DMS79 (cell line): ENCODE measurements around the gene VPS37C.
A peak's percentile ranks its signal among the peaks of the same experiment; 100 is the strongest.

Source experiments
- DNase-seq: peaks from one replicate; lab custom pipeline; 2025; lab: John Stamatoyannopoulos, UW

VPS37C gene

GRCh38 chr11:61154528-61154927, 6.7 kb downstream of the VPS37C start:
- DNase-seq, result no peak

GRCh38 chr11:61153593-61154095, 7.6 kb downstream of the VPS37C start:
- DNase-seq, result no peak

DNA sequence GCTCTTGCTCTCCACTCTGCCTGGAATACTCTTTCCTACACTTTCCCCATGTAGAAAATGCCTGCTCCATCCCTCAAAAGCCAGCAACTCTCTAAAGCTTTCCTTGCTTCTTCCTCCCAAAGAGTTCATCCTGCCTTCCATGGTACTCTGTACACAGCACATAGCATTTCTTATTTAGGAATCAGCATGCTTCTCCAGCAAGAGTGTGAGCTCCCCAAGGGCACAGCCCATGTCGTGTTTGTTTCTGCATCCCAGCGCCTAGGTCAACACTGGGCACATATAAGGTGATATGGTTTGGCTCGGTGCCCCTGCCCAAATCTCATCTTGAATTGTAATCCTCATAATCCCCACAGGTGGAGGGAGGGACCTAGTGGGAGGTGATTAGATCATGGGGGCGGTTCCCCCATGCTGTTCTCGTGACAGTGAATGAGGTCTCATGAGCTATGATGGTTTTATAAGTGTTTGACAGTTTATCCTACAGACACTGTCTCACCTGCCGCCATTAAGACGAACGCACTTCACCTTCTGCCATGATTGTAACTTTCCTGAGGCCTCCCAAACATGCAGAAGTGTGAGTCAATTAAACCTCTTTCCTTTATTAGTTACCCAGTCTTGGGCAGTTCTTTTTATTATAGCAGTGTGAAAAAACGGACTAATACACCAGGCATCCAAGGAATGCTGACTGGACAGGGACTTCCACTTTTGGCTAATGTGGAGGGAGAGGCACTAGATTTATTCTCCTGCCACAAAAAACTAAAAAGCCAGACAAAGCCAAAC, 8.2 kb downstream of the VPS37C start:
- DNase-seq, result no peak

GRCh38 chr11:61151545-61152252, 9.5 kb downstream of the VPS37C start:
- no peak for DNase-seq

GRCh38 chr11:61150706-61151544, 10.3 kb downstream of the VPS37C start:
- no peak for DNase-seq

GRCh38 chr11:61149624-61150615, 11.3 kb downstream of the VPS37C start:
- no peak for DNase-seq

DNA sequence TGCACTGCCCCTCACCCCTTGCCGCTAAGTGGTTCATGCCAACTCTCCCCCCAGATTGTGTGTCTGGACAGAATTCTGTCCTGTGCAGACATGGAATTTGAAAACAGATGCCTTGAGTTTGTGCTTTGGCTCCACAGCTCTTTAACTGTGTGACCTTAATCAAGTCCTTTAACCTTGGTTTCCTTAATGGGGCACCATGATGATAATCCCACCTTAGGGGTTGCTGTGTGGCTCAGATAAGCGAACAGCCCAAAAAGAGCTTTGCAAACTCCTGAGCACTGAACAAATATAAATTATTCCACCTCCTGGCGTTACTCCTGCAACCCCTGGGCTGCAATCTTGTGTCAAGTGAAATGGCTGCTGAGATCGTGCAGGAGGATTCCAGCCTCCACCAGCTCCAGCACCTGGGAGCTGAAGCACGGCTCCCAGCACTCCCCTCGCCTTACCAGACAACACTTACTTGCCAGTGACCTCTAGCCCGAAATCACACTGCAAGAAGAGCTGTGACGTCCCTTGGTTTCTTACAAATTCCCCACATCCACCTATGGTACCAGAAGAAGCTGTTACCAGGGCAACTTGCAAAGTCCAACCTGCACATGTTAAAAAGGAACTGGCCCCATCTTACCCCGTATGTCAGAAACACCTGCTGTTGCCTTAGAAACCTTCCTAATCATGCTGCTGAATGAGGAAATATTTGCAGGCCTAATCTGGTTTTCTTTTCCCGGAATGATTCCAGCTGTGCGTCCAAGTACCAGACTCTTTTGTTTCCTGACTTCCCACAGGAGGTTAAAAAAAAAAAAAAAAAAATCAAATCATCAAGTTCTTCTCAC, 13.2 kb downstream of the VPS37C start:
- peak; percentile 53 for DNase-seq

DNA sequence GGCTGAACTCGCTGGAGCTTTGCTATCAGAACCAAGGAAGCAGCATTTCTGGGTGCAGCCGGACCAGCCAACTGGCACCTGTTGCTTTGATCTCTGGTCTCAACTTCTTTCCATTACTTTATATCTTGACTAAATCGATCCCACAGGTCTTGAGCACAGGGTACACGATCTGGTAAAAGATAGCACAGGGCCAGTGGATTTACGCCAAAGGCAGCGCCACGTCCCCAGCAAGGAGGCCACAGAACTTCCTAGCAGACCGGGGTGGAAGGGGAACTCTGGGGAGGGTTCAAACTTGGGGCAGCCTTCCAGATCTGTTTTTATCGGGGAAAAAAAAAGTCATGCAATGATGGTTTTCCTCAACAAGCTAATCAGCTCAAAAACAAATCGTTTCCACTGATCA, 14.0 kb downstream of the VPS37C start:
- DNase-seq, result no peak

DNA sequence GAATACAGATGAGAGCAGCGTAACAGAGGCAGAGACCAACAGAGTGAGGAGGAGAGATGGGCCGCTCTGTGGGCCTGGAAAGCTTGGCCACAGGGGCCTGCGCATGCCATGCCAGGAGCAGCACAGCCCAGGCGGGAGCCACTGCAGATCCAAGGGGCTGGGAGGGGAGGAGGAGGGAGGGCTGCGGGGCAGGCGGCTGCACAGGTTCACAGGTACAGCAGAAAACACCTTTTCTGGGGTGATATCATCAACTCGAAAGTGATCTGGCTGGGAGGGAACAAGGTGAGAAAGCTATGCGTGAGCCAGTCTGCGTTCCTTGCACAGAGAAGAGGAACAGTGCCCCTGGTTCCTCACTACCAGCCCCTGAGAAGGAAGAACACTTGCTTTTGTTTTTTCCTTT, 14.8 kb downstream of the VPS37C start:
- no peak for DNase-seq

DNA sequence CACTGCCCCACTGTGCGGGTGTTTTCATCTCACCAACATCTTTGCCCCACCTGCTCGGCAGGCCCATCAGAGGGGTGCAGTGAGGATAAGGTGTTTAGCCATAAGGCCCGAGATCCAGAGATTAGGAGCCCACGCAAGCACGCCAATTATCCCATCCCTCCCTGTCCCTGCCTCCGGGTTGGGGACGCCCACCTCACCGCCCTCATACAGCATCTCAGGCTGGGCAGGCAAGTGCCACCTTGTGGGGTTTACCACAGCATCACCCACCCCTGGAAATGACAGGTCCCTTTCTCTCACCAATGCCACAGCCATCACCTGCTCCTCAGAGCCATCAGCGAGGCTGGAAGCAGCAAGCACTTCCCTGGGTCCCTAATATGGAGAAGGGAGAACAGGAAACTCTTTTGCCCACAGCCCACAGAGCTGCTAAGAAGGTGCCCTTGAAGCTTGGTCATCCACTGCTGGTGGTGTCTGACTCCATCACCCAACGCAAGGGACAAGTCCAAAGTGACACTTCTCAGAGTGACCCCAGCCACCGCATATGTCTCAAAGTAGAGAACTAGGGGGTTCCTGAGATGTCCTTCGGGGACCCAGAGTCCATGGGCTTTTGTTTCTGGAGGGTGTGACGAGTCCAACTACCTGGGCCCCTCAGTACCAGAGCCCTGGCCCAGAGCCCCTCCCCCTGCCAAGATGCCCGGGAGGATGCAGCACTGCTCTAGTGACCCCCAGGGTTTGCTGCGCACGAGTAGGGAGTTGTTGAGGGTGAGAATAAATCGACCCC, 15.8 kb downstream of the VPS37C start:
- DNase-seq, result no peak

DNA sequence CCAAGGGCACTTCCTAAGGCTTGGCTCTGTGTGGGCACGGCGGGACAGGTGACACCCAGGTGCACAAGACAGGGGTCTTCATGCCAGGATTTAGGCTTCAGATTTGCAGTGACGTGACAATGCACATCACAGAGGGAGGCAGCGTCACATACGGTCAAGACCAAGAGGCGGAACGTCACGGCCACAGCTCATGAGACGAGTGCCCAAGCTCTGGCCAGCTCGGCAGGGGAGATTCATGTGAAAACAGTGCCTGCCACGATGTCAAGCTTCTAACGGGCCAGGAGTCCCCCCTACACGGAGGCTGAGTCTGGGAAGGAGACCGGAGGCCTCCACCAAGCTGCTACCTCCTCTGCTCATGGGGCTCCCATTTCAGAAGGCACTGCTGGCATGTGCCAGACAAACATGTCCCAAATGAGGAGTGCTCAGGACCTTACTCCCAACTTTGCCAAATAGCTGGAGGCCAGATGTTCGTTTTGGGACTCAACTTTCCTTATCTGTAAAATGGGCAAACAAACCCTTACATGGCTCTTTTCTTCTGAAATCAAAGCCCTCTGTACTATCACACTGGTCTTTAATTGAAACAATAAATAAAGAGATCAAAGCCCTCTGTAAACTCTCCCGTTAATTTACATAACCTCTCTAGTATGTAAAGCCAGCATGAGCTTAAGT, 16.6 kb downstream of the VPS37C start:
- no peak for DNase-seq

- no peak for DNase-seq
Observed at GRCh38 chr11:61142424-61142823, 18.8 kb downstream of the VPS37C start.

GRCh38 chr11:61141601-61142028, 19.6 kb downstream of the VPS37C start:
- DNase-seq, result peak; percentile 78

DNA sequence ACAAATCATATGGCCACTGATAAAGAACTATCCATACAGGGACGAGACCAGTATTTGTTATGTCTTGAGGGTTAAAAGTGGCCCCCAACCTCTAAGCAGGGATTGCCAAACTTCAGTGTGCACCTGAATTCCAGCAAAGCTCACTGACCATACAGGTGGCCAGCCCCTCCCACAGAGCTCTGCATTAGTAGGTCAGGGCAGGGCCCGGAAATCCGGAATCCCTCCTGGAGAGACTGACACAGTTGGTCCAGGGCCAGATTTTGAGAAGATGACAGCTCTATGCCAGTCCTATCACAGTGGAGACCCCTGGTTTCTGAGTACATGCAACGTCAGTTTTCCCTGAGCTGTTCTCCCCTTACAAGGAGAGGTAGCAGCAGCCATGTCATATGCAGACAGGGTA, 20.8 kb downstream of the VPS37C start:
- no peak for DNase-seq

- no peak for DNase-seq
Observed at GRCh38 chr11:61139387-61139786, 21.8 kb downstream of the VPS37C start.

DNA sequence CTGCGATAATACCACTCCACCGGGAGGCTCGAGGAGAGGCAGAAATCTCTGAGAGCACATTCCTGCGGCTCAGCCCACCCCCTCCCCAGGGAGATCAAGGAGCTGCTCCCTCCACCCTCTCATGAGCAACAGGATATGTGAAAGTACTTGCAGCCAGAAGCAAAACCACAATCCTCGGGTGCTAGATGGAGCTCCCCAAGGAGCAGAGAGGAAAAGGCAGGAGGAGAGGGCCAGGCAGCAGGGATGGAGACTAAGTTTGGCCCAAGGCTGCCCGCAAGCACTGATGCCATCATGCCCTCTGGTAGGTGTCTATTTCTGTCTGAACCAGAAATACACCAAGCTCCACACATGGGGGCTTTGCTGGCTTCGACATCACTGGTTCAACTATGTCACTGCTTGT, 22.3 kb downstream of the VPS37C start:
- DNase-seq, result no peak

- DNase-seq, result no peak
Observed at GRCh38 chr11:61134801-61135257, 26.4 kb downstream of the VPS37C start.

DNA sequence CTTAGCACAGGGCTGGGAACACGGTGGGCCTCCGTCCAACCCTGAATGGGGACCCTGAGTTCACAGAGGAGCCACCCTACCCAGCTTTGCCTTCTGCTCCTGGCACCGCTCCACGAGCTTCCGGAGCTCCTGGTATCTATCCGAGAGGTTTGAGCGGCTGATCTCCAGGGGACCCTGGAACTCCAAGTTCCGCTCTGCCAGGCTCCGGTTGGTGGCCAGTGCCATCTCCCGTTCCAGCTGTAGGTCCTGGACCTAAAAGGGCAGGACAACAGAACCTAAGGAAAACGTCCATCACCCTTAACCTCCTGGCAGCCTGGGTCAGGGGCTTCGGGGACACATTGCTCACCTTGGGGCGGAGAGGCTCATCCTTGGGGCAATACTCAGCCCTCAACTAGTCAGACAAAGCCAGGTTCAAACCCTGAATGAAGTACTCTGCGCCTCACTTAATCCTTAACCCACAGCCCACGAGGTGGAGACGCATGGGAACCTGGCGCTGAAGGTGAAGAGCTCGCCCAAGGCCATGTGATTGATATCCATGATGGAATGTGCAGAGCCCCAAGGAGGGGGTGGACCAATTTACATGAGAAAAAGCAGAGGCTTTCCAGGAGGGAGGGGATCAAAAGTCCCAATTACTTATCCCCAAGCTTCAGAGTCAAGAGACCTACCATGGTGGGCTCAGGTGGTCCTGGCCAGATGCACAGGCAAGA, 27.1 kb downstream of the VPS37C start:
- no peak for DNase-seq
